H9 (cell line): ENCODE results near the gene TTLL12. TPM values are rescaled to one million over a fixed set of nuclear protein-coding genes. Genes with fewer than 3 reads are reported as not detected.

Source experiments
- DNase-seq: peaks from one replicate; pipeline ENCODE4 v3.0.0-alpha.2; 2017
- H2AFZ ChIP-seq: one replicate; pipeline ENCODE4 v1.6.1; 2013; ENCODE audit warnings: mild to moderate bottlenecking, low read length, control low read depth, moderate library complexity
- H2AK5ac ChIP-seq: 2 replicates; pipeline ENCODE4 v1.6.1; 2013; ENCODE audit warnings: low read length, control low read depth, mixed read lengths; ENCODE audit not compliant: insufficient read length
- H2BK120ac ChIP-seq: one replicate; pipeline ENCODE4 v1.6.1; 2013; ENCODE audit warnings: low read depth, mild to moderate bottlenecking, low read length, control low read depth, inconsistent platforms; ENCODE audit not compliant: poor library complexity, severe bottlenecking
- H2BK12ac ChIP-seq: 2 replicates; pipeline ENCODE4 v1.6.1; 2013; ENCODE audit warnings: low read length, control low read depth, mixed read lengths, low read depth; ENCODE audit not compliant: insufficient read length
- H2BK15ac ChIP-seq: 2 replicates; pipeline ENCODE4 v1.6.1; 2013; ENCODE audit warnings: low read depth, low read length, control low read depth
- H2BK20ac ChIP-seq: one replicate; pipeline ENCODE4 v1.6.1; 2013; ENCODE audit warnings: low read depth, mild to moderate bottlenecking, low read length, control low read depth, inconsistent platforms; ENCODE audit not compliant: poor library complexity, severe bottlenecking
- H2BK5ac ChIP-seq: 2 replicates; pipeline ENCODE4 v1.6.1; 2013; ENCODE audit warnings: low read length, control low read depth, mixed read lengths; ENCODE audit not compliant: insufficient read length
- H3K14ac ChIP-seq: 2 replicates; pipeline ENCODE4 v1.6.1; 2013; ENCODE audit warnings: low read length, control low read depth; ENCODE audit not compliant: insufficient read depth
- H3K18ac ChIP-seq: 2 replicates; pipeline ENCODE4 v1.6.1; 2013; ENCODE audit warnings: low read depth, mild to moderate bottlenecking, mixed read lengths, low read length, control low read depth; ENCODE audit not compliant: insufficient read length
- H3K23ac ChIP-seq: 2 replicates; pipeline ENCODE4 v1.6.1; 2013; ENCODE audit warnings: low read length, control low read depth, mixed read lengths, low read depth; ENCODE audit not compliant: insufficient read length
- H3K23me2 ChIP-seq: 2 replicates; pipeline ENCODE4 v1.6.1; 2013; ENCODE audit warnings: low read depth, mild to moderate bottlenecking, mixed read lengths, low read length, control low read depth; ENCODE audit not compliant: insufficient read length, poor library complexity, severe bottlenecking
- H3K27ac ChIP-seq: 2 replicates; pipeline ENCODE4 v1.5.1; 2013; ENCODE audit warnings: low read length, control low read depth, mixed read lengths, low read depth; ENCODE audit not compliant: insufficient read length
- H3K27me3 ChIP-seq: 2 replicates; pipeline ENCODE4 v1.6.1; 2013; ENCODE audit warnings: low read length, control low read depth, inconsistent platforms; ENCODE audit not compliant: insufficient read depth
- H3K4ac ChIP-seq: 2 replicates; pipeline ENCODE4 v1.6.1; 2013; ENCODE audit warnings: low read depth, mild to moderate bottlenecking, control low read depth, inconsistent platforms, low read length, moderate library complexity
- H3K4me1 ChIP-seq: 2 replicates; pipeline ENCODE4 v1.6.1; 2013; ENCODE audit warnings: low read length, control low read depth, inconsistent platforms; ENCODE audit not compliant: insufficient read depth
- H3K4me2 ChIP-seq: 2 replicates; pipeline ENCODE4 v1.6.1; 2013; ENCODE audit warnings: low read length, control low read depth, mixed read lengths; ENCODE audit not compliant: insufficient read length, insufficient read depth
- H3K56ac ChIP-seq: 2 replicates; pipeline ENCODE4 v1.6.1; 2013; ENCODE audit warnings: low read depth, mild to moderate bottlenecking, mixed read lengths, low read length, control low read depth; ENCODE audit not compliant: insufficient read length
- H3K79me1 ChIP-seq: 2 replicates; pipeline ENCODE4 v1.6.1; 2013; ENCODE audit warnings: low read depth, mild to moderate bottlenecking, moderate library complexity, low read length, control low read depth, inconsistent platforms; ENCODE audit not compliant: insufficient read depth, poor library complexity, severe bottlenecking
- H3K79me2 ChIP-seq: 2 replicates; pipeline ENCODE4 v1.6.1; 2013; ENCODE audit warnings: low read length, control low read depth, inconsistent platforms; ENCODE audit not compliant: insufficient read depth
- H3K9ac ChIP-seq: 2 replicates; pipeline ENCODE4 v1.6.1; 2013; ENCODE audit warnings: low read length, control low read depth, mixed read lengths; ENCODE audit not compliant: insufficient read length; ENCODE audit errors: extremely low read depth
- H3K9me3 ChIP-seq: one replicate; pipeline ENCODE4 v1.6.1; 2013; ENCODE audit warnings: low read depth, low read length, inconsistent platforms; ENCODE audit not compliant: control insufficient read depth
- H3T11ph ChIP-seq: one replicate; pipeline ENCODE4 v1.6.1; 2013; ENCODE audit warnings: mild to moderate bottlenecking, low read length, control low read depth, inconsistent platforms
- H4K20me1 ChIP-seq: one replicate; pipeline ENCODE4 v1.6.1; 2013; ENCODE audit not compliant: control insufficient read depth, insufficient read length, insufficient read depth
- H4K5ac ChIP-seq: 2 replicates; pipeline ENCODE4 v1.6.1; 2013; ENCODE audit warnings: low read depth, mild to moderate bottlenecking, mixed read lengths, low read length, control low read depth; ENCODE audit not compliant: insufficient read length
- H4K8ac ChIP-seq: replicated peaks from 2 replicates; pipeline ENCODE4 v1.6.1; 2013; ENCODE audit warnings: low read length, control low read depth, mixed read lengths, low read depth; ENCODE audit not compliant: insufficient read length
- H4K91ac ChIP-seq: 2 replicates; pipeline ENCODE4 v1.6.1; 2013; ENCODE audit warnings: low read depth, mild to moderate bottlenecking, moderate library complexity, mixed read lengths, low read length, control low read depth; ENCODE audit not compliant: insufficient read length
- H3K27ac Mint-ChIP-seq, 3 experiments: 2 replicates in 2 of 3; 3 replicates in 1 of 3; pipeline ENCODE4 v1.8.0; 2020 to 2021; ENCODE audit warnings: mixed read lengths in 3 of 3, mild to moderate bottlenecking in 1 of 3, moderate library complexity in 1 of 3
- H3K27me3 Mint-ChIP-seq: 2 replicates; pipeline ENCODE4 v1.8.0; 2021; ENCODE audit warnings: low read depth, mild to moderate bottlenecking, moderate library complexity, mixed read lengths
- H3K36me3 Mint-ChIP-seq, 3 experiments: 2 replicates in 2 of 3; 3 replicates in 1 of 3; pipeline ENCODE4 v1.8.0; 2020 to 2021; ENCODE audit warnings: low read depth in 3 of 3, mixed read lengths in 3 of 3; ENCODE audit not compliant: insufficient read depth in 1 of 3
- H3K4me1 Mint-ChIP-seq, 2 experiments: 2 replicates each; pipeline ENCODE4 v1.8.0; 2020; ENCODE audit warnings: mixed read lengths in 2 of 2
- H3K4me3 Mint-ChIP-seq, 2 experiments: 2 replicates in 1 of 2; 3 replicates in 1 of 2; pipeline ENCODE4 v1.8.0; 2020 to 2021; ENCODE audit warnings: mild to moderate bottlenecking in 2 of 2, mixed read lengths in 2 of 2, moderate library complexity in 1 of 2
- H3K9me3 Mint-ChIP-seq, 2 experiments: 2 replicates in 1 of 2; 3 replicates in 1 of 2; pipeline ENCODE4 v1.8.0; 2020; ENCODE audit warnings: mild to moderate bottlenecking in 2 of 2, mixed read lengths in 2 of 2, moderate library complexity in 1 of 2
- WGBS: extraction: QIAGEN DNeasy Blood & Tissue Kit; methylation state at CpG from one replicate; pipeline ENCODE4 v1.1.7; 2013; ENCODE audit warnings: missing lambda C conversion rate, low lambda C conversion rate, mixed read lengths; ENCODE audit not compliant: insufficient read length; ENCODE audit errors: extremely low coverage; 5-methylcytosine and 5-hydroxymethylcytosine counted together
- total RNA-seq: library from RNA; stranded (reverse); gene quantifications from 2 replicates; pipeline ENCODE4 v1.2.1, GENCODE V29; 2021
- TF ChIP-seq, protein P1 (sequence below): fragments of 200-600 bp; sonication (generic); conservative IDR thresholded peaks from 3 replicates; pipeline ENCODE4 v1.8.0; 2021; ENCODE audit warnings: antibody characterized with exemption, mild to moderate bottlenecking

Gene TTLL12
- total RNA-seq, 1 experiment from 2014 or later = 89.6 TPM

DNA sequence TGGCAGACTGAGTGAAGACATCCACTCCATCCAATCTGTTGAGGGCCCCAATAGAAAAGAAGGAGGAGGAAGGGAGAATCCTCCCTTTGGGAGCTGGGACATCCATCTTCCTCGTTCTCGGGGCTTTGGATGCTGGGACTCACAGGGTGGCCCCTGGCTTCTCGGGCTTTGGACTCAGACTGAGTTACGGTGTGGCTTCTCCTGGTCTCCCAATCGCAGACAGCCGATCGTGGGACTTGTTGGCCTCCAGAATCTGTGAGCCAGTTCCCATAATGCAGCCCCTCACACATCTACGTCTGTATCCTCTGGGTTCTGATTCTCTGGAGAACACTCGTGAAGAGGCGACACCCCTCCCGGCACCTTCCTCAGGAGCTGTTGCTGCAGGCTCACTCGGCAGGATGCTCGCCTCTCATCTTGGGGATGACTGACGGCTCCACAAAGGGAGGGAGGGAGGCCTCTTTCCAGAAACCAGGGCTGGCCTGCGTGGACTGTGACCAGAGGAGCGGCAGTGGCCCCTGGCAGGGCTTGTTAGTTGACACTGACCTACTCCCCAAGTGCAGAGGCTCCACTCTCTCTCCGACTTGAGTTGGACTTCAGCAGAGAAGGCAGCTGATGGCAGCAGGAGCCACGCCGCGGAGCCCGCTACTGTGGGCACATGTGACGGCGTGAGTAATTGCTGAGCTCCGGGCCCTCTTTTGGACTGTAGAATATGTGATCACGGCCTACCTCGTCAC lies 14.7 kb upstream of the TTLL12 start:
- no peak overlapping the region for H3K4me2 ChIP-seq
- H2BK20ac ChIP-seq = no peak overlapping the region
- DNase-seq = no peak
- Mint-ChIP-seq H3K27ac (no peak overlapping the region; a peak in 1 of 7 replicates), H3K27me3 (peaks cover 6% of the 10 kb centered on the region), H3K36me3 (no peaks in the 10 kb centered on the region), H3K9me3 (no peaks in the 10 kb centered on the region), H3K4me1 (peaks cover 15 to 27% of the 10 kb centered on the region in 2 experiments), H3K4me3 (no peak overlapping the region)
- WGBS = no CpG with 5 or more reads among the region's 26 CpGs
- H4K5ac ChIP-seq = no peak overlapping the region
- H3K27ac ChIP-seq = no peak overlapping the region
- H3K79me2 ChIP-seq = no peaks in the 10 kb centered on the region
- H4K8ac ChIP-seq = no peak overlapping the region
- H3K18ac ChIP-seq = no peak overlapping the region
- H2BK120ac ChIP-seq = no peak overlapping the region
- no peaks in the 10 kb centered on the region for H4K20me1 ChIP-seq
- H3T11ph ChIP-seq = no peak overlapping the region
- no peak overlapping the region for H2BK15ac ChIP-seq
- H3K79me1 ChIP-seq = no peaks in the 10 kb centered on the region
- TF ChIP-seq, protein P1, sequence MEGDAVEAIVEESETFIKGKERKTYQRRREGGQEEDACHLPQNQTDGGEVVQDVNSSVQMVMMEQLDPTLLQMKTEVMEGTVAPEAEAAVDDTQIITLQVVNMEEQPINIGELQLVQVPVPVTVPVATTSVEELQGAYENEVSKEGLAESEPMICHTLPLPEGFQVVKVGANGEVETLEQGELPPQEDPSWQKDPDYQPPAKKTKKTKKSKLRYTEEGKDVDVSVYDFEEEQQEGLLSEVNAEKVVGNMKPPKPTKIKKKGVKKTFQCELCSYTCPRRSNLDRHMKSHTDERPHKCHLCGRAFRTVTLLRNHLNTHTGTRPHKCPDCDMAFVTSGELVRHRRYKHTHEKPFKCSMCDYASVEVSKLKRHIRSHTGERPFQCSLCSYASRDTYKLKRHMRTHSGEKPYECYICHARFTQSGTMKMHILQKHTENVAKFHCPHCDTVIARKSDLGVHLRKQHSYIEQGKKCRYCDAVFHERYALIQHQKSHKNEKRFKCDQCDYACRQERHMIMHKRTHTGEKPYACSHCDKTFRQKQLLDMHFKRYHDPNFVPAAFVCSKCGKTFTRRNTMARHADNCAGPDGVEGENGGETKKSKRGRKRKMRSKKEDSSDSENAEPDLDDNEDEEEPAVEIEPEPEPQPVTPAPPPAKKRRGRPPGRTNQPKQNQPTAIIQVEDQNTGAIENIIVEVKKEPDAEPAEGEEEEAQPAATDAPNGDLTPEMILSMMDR = no peak
- H3K9me3 ChIP-seq = no peaks in the 10 kb centered on the region
- H3K56ac ChIP-seq = no peak overlapping the region
- no peak overlapping the region for H3K4ac ChIP-seq
- no peak overlapping the region for H3K9ac ChIP-seq
- no peak overlapping the region for H3K23ac ChIP-seq
- no peak overlapping the region for H2BK5ac ChIP-seq
- no peak overlapping the region for H3K14ac ChIP-seq
- H3K27me3 ChIP-seq = no peaks in the 10 kb centered on the region
- no peaks in the 10 kb centered on the region for H3K4me1 ChIP-seq
- no peak overlapping the region for H2AK5ac ChIP-seq
- H3K23me2 ChIP-seq = no peaks in the 10 kb centered on the region
- no peak overlapping the region for H2AFZ ChIP-seq
- no peak overlapping the region for H2BK12ac ChIP-seq
- no peak overlapping the region for H4K91ac ChIP-seq
